Measurements from ENCODE around the gene WDR91. TPM values are rescaled to one million over a fixed set of nuclear protein-coding genes. Genes with fewer than 3 reads are reported as not detected.
"Not testable (repeated sequence)": the region's sequence is repeated elsewhere in the genome, so short reads cannot be mapped to it uniquely, and the experiment has no call there.

The WDR91 gene
- total RNA-seq, 1 donor from 2014 or later: 5.4 TPM

GRCh38 chr7:135174941-135175340 is 36.4 kb downstream of the WDR91 start:
- peaks cover 2% of the 10 kb centered on the region for H3K79me2 ChIP-seq (ENCODE audit: low read depth)

DNA sequence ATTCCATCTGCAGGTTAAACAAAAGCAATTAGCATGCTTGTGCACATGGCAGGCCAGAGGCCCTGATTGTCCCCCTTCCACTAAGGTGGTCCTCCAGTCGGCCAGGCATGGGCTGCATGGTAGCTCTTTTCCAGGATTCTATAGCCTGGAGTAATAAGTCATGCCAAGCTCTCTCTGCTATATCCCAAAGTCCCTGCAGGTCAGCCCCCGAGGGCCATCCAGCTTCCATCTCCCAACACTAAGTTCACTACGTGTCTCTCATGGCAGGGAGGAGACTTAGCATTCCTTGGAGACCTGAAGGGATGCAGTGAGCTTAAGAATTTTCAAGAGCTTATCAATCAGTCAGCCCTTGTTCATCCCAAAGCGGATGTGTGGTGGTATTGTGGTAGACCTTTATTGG is 37.4 kb downstream of the WDR91 start:
- not testable (repeated sequence) for H3K27ac ChIP-seq; H3K36me3 ChIP-seq; H4K20me1 ChIP-seq (ENCODE audit: low read depth); H3K27me3 Mint-ChIP-seq (ENCODE audit: insufficient read depth, low read depth); H3K9me3 Mint-ChIP-seq; H3K4me2 ChIP-seq; H3K4me3 Mint-ChIP-seq; H3K36me3 Mint-ChIP-seq; H3K4me3 ChIP-seq; H2AFZ ChIP-seq (replicated peaks); DNase-seq (ENCODE audit: low spot score); H3K9ac ChIP-seq; H3K27ac Mint-ChIP-seq; H3K9me3 ChIP-seq (ENCODE audit: low read depth); H3K27me3 ChIP-seq
- peaks cover 21% of the 10 kb centered on the region for H3K4me1 Mint-ChIP-seq
- H3K79me2 ChIP-seq (ENCODE audit: low read depth): peaks cover 13% of the 10 kb centered on the region
- peaks cover 31% of the 10 kb centered on the region for H3F3A ChIP-seq (ENCODE audit: low read depth)
- peaks cover 16% of the 10 kb centered on the region for H3K4me1 ChIP-seq

More at GRCh38 chr7:135174941-135175340, 36.4 kb downstream of the WDR91 start:
- H3K9me3 Mint-ChIP-seq: peaks cover under 1% of the 10 kb centered on the region
- H3K36me3 Mint-ChIP-seq: peaks cover 5% of the 10 kb centered on the region
- H3K4me3 Mint-ChIP-seq: no peak overlapping the region
- H3K9ac ChIP-seq: no peak overlapping the region
- no peak overlapping the region for H3K4me2 ChIP-seq
- no peaks in the 10 kb centered on the region for H4K20me1 ChIP-seq (ENCODE audit: low read depth)
- no peaks in the 10 kb centered on the region for H3K27me3 ChIP-seq
- no peak for DNase-seq (ENCODE audit: low spot score)
- no peak overlapping the region for H3K27ac ChIP-seq
- H3K27me3 Mint-ChIP-seq (ENCODE audit: insufficient read depth, low read depth): peaks cover 6% of the 10 kb centered on the region
- no peaks in the 10 kb centered on the region for H3K9me3 ChIP-seq (ENCODE audit: low read depth)
- H3K4me1 Mint-ChIP-seq: peaks cover 11% of the 10 kb centered on the region
- H2AFZ ChIP-seq (replicated peaks): no peak overlapping the region
- no peak overlapping the region for H3K27ac Mint-ChIP-seq
- H3K4me1 ChIP-seq: peaks cover 11% of the 10 kb centered on the region
- H3F3A ChIP-seq (ENCODE audit: low read depth): peaks cover 31% of the 10 kb centered on the region
- no peaks in the 10 kb centered on the region for H3K36me3 ChIP-seq
- H3K4me3 ChIP-seq: no peak overlapping the region
- TF ChIP-seq EZH2 (IDR thresholded peaks at IDR 0.05) (no peak), EZH2phosphoT487 (IDR thresholded peaks at IDR 0.05) (no peak)
- TF ChIP-seq, protein P1, sequence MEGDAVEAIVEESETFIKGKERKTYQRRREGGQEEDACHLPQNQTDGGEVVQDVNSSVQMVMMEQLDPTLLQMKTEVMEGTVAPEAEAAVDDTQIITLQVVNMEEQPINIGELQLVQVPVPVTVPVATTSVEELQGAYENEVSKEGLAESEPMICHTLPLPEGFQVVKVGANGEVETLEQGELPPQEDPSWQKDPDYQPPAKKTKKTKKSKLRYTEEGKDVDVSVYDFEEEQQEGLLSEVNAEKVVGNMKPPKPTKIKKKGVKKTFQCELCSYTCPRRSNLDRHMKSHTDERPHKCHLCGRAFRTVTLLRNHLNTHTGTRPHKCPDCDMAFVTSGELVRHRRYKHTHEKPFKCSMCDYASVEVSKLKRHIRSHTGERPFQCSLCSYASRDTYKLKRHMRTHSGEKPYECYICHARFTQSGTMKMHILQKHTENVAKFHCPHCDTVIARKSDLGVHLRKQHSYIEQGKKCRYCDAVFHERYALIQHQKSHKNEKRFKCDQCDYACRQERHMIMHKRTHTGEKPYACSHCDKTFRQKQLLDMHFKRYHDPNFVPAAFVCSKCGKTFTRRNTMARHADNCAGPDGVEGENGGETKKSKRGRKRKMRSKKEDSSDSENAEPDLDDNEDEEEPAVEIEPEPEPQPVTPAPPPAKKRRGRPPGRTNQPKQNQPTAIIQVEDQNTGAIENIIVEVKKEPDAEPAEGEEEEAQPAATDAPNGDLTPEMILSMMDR (IDR thresholded peaks at IDR 0.05): no peak

DNA sequence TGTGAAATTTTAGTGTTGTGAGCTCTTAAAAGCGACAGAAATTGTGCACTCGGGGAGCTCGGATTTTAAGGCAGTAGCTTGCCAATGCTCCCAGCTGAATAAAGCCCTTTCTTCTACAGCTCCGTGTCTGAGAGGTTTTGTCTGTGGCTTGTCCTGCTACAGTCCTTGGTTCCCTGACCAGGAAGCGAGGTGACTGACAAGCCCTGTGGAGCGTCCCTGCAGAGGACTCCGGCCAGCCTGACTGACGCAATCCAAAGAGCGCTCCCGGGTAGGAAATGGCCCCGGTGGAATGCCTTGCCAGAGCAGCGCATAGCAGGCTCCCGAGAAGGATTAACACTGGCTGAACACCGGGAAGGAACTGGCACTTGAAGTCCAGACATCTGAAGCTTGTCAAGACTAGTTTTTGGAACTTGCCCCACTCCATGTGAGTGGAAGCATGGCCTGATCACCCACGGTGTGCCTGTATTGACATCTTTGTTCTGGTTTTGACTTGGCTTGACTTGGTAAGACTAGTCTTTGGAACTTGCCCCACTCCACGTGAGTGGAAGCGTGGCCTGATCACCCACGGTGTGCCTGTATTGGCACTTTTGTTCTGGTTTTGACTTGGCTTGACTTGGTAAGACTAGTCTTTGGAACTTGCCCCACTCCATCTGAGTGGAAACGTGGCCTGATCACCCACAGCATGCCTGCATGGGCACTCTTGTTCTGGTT is 39.6 kb downstream of the WDR91 start:
- Mint-ChIP-seq H3K4me3 (peak overlapping the region; percentile 87), H3K4me1 (peaks cover 25% of the 10 kb centered on the region), H3K36me3 (peaks cover 12% of the 10 kb centered on the region), H3K27ac (peak overlapping the region; percentile 76)
- not testable (repeated sequence) for H3K36me3 ChIP-seq; H3K27me3 ChIP-seq; H3K27me3 Mint-ChIP-seq (ENCODE audit: insufficient read depth, low read depth); H4K20me1 ChIP-seq (ENCODE audit: low read depth); H3K4me1 ChIP-seq; H3K27ac ChIP-seq; H3K4me3 ChIP-seq; H3K9me3 ChIP-seq (ENCODE audit: low read depth); H3K9ac ChIP-seq; H3K9me3 Mint-ChIP-seq
- H2AFZ ChIP-seq (replicated peaks): peak overlapping the region; percentile 73
- H3K79me2 ChIP-seq (ENCODE audit: low read depth): peaks cover 26% of the 10 kb centered on the region
- H3F3A ChIP-seq (ENCODE audit: low read depth): peaks cover 17% of the 10 kb centered on the region
- DNase-seq (ENCODE audit: low spot score): peak; percentile 59
- H3K4me2 ChIP-seq: peak overlapping the region; percentile 95

- not testable (repeated sequence) for H3K4me1 ChIP-seq; DNase-seq (ENCODE audit: low spot score); H3K9ac ChIP-seq; H4K20me1 ChIP-seq (ENCODE audit: low read depth); H3K27me3 Mint-ChIP-seq (ENCODE audit: insufficient read depth, low read depth); H3K36me3 ChIP-seq; H3K27me3 ChIP-seq; H3K9me3 Mint-ChIP-seq; H3K9me3 ChIP-seq (ENCODE audit: low read depth); H3K27ac Mint-ChIP-seq
- Histone ChIP-seq H3K27ac (peak overlapping the region; percentile 92), H3K4me3 (peak overlapping the region; percentile 70), H3F3A (ENCODE audit: low read depth) (peaks cover 17% of the 10 kb centered on the region), H3K79me2 (ENCODE audit: low read depth) (peaks cover 26% of the 10 kb centered on the region), H2AFZ (replicated peaks) (peak overlapping the region; percentile 81), H3K4me2 (peak overlapping the region; percentile 95)
- H3K4me1 Mint-ChIP-seq: peaks cover 25% of the 10 kb centered on the region
- peaks cover 16% of the 10 kb centered on the region for H3K36me3 Mint-ChIP-seq
- H3K4me3 Mint-ChIP-seq: peak overlapping the region; percentile 87
These were observed 40.3 kb downstream of the WDR91 start for GRCh38 chr7:135170998-135171481.
